NT2/D1 (cell line): ENCODE data around the gene RAB22A.

Source experiments
- DNase-seq: peaks from one replicate; pipeline ENCODE4 v3.0.0-alpha.2; 2011; ENCODE audit warnings: low read depth, low spot score
- H3K27me3 ChIP-seq: 2 replicates; pipeline ENCODE4 v1.6.0; 2011; ENCODE audit warnings: mild to moderate bottlenecking; ENCODE audit not compliant: insufficient read length, insufficient read depth
- H3K36me3 ChIP-seq: 2 replicates; pipeline ENCODE4 v1.6.1; 2011; ENCODE audit warnings: mild to moderate bottlenecking, low read length, mixed read lengths; ENCODE audit not compliant: insufficient read depth, insufficient read length
- H3K4me1 ChIP-seq: 2 replicates; pipeline ENCODE4 v1.5.1; 2011; ENCODE audit not compliant: insufficient read depth, insufficient read length
- H3K4me3 ChIP-seq: 2 replicates; pipeline ENCODE4 v1.5.1; 2011; ENCODE audit warnings: low read depth; ENCODE audit not compliant: insufficient read length
- H3K9ac ChIP-seq: 2 replicates; pipeline ENCODE4 v1.6.0; 2011; ENCODE audit warnings: low read depth; ENCODE audit not compliant: insufficient read length
- H3K9me3 ChIP-seq: 2 replicates; pipeline ENCODE4 v1.5.1; 2011; ENCODE audit warnings: mild to moderate bottlenecking, low read length; ENCODE audit not compliant: insufficient read depth
- SUZ12 ChIP-seq: IDR thresholded peaks from 2 replicates; pipeline ENCODE4 v1.6.1; 2011; ENCODE audit not compliant: insufficient read length, insufficient read depth; ENCODE audit errors: extremely low read depth
- YY1 ChIP-seq: IDR thresholded peaks from 2 replicates; pipeline ENCODE4 v1.6.1; 2011; ENCODE audit not compliant: insufficient read length, insufficient read depth
- ZNF274 ChIP-seq: IDR thresholded peaks from 2 replicates; pipeline ENCODE4 v1.6.1; 2011; ENCODE audit warnings: mild to moderate bottlenecking, low read depth, low read length

RAB22A gene

DNA sequence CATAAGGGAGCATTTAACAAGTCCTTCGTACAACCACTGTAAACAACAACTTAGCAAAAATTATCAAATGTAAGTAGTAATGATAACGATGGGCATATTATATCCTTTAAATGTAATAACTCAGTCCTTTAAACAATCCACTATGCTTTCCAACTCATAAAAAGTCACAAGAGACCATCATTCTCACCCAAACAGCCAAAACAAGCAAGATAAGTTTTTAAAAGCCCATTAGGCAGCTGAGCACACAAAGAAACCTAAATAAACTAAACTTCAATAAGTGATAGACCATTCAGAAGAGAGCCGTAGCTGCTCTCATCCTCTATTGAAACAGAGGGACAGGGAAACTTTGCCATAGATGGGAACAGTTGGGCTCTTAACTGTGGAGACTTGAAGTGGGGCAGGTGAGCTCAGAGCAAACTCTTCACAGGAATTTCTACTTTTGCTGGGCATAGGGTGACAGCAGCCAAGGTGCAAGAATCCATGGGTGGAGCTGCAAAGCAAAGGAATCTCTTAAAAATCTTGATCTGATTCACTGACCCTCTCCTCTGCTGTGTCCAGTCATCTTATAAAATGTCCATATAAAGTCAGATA, 22.5 kb downstream of the RAB22A start:
- TF ChIP-seq YY1 = no peak
- no peak for TF ChIP-seq ZNF274
- TF ChIP-seq SUZ12 = no peak
- Histone ChIP-seq H3K4me3 (no peak overlapping the region), H3K9me3 (no peaks in the 10 kb centered on the region), H3K4me1 (no peaks in the 10 kb centered on the region), H3K9ac (no peak overlapping the region), H3K27me3 (no peaks in the 10 kb centered on the region), H3K36me3 (no peaks in the 10 kb centered on the region)
- no peak for DNase-seq

DNA sequence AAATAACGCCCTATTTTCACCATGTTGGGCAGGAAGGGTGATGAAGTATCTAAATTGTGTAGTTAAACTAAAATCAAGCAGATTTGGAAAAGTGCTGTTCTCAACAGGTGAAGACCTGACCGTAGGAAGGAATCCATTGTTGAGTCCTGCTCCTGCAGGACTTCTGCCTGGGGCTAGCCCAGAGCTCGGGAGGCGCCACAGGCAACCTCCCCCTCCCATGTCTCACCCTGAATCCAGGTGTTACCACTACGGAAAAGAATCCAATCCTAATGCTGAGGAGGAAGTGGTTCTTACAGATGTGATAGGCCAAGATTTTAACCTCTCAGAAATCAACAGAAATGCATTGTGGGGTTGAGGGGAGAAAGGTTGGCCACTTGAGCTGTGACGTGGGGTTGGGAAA, 30.2 kb downstream of the RAB22A start:
- no peaks in the 10 kb centered on the region for H3K9me3 ChIP-seq
- H3K9ac ChIP-seq = no peak overlapping the region
- H3K4me3 ChIP-seq = no peak overlapping the region
- H3K27me3 ChIP-seq = no peaks in the 10 kb centered on the region
- H3K4me1 ChIP-seq = peaks cover 5% of the 10 kb centered on the region
- no peak for DNase-seq
- TF ChIP-seq YY1 (no peak), SUZ12 (no peak), ZNF274 (no peak)
- H3K36me3 ChIP-seq = peaks cover 15% of the 10 kb centered on the region

DNA sequence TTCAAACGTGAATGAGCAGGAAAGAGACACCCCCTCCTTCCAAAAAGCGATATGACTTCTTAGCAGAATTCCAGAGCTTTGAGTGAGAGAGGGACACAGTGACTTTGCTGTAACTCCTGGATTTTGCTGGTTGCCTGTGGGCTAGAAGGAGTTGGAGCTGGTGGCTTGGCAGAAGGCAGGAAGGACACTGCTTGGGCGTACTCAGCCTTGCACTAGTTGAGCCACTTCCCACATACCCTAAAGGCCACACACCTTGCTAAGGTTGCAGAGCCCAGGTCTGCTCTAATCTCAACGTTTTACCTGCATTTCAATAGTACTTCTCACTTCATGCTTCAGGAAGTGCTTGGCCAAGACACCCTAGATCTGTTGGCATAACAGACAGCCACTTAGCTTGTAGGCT, 30.6 kb downstream of the RAB22A start:
- no peak for DNase-seq
- no peak overlapping the region for H3K9ac ChIP-seq
- H3K4me1 ChIP-seq = peaks cover 5% of the 10 kb centered on the region
- H3K4me3 ChIP-seq = no peak overlapping the region
- TF ChIP-seq ZNF274 (no peak), YY1 (no peak), SUZ12 (no peak)
- H3K9me3 ChIP-seq = no peaks in the 10 kb centered on the region
- no peaks in the 10 kb centered on the region for H3K27me3 ChIP-seq
- peaks cover 19% of the 10 kb centered on the region for H3K36me3 ChIP-seq

DNA sequence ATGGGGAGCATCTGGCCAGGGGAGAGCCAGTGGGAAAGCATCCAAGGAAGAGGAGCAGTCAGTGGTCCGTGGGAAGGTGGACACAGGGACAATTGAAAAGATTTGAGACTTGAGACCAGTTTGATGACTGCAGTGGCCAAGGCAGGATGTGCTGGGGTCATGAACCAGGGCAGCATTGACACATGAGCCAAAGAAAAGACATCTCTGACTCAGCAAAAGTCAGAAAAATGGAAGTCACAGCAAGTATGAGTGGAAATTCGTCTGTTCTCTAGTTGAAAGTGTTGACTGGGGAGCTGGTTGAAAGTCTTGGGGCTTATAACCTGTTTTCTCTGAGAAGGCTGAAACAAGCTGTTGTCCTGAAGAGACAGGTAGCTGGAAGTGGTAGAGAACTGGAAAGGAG, 31.3 kb downstream of the RAB22A start:
- Histone ChIP-seq H3K4me1 (peaks cover 5% of the 10 kb centered on the region), H3K36me3 (peaks cover 26% of the 10 kb centered on the region), H3K9ac (no peak overlapping the region), H3K4me3 (no peak overlapping the region), H3K9me3 (no peaks in the 10 kb centered on the region), H3K27me3 (no peaks in the 10 kb centered on the region)
- TF ChIP-seq YY1 (no peak), SUZ12 (no peak), ZNF274 (no peak)
- no peak for DNase-seq

DNA sequence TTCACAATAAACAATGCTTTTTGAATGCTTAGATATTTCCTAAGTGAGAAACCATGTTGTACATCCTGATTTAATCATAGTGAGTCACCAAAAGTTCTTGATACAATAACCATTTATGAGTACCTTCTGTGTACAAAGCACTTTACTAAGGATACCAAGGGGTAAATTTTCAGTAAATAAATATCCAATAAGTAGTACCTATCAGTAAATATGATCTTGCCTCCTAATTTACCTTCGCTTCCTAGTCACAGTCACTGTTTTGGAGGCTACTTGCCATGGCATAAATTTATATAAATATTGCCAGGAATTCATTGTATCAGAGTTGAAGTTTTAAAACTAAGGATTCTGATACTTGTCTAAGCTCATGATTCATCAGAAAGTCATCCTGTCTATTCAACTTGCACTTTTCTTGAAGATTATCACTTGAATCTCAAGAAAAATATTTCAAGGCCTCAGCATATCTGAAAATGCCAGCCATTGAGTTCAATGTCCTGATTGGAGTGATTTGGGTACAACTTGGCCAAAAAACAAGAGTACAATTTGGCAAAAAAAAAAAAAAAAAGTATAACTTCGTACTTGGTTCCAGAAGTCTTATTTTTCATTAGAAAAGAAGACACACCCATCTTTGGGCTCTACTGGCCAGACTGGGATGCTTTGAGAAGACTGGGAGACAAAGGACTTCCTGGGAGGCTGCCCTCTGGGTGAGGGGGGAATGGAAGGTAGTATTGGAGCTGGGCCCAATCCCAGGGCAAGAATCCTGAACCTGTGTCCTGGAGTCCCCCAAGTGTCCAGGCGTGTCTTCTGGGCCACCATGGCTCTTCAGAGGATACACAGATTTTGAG, 32.8 kb downstream of the RAB22A start:
- no peak overlapping the region for H3K4me3 ChIP-seq
- no peaks in the 10 kb centered on the region for H3K27me3 ChIP-seq
- H3K9me3 ChIP-seq = no peaks in the 10 kb centered on the region
- DNase-seq = no peak
- TF ChIP-seq ZNF274 = no peak
- TF ChIP-seq YY1 = no peak
- no peak for TF ChIP-seq SUZ12
- H3K4me1 ChIP-seq = peaks cover 5% of the 10 kb centered on the region
- no peak overlapping the region for H3K9ac ChIP-seq
- H3K36me3 ChIP-seq = peaks cover 35% of the 10 kb centered on the region

DNA sequence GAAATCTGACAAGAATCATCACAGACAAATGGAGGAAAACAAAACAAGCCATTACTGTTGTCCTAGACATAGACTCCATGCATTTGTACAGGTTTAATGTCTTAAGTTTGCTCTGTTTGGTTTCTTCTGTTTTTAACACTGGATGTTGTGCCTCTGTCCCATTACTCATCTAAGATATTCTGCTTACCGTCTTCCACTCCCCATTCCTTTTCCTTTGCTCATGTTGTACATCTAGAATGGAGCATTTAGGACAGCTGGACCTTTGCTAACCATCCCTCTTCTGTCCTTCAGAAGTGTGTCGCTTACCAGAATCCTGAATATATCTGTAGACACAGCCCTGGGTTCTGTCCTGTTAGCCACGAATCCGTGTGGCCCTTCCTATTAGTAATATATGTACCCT, 35.2 kb downstream of the RAB22A start:
- Histone ChIP-seq H3K9ac (no peak overlapping the region), H3K9me3 (no peaks in the 10 kb centered on the region), H3K36me3 (peaks cover 35% of the 10 kb centered on the region), H3K4me1 (peaks cover 5% of the 10 kb centered on the region), H3K27me3 (no peaks in the 10 kb centered on the region), H3K4me3 (no peak overlapping the region)
- TF ChIP-seq ZNF274 (no peak), YY1 (no peak), SUZ12 (no peak)
- no peak for DNase-seq

DNA sequence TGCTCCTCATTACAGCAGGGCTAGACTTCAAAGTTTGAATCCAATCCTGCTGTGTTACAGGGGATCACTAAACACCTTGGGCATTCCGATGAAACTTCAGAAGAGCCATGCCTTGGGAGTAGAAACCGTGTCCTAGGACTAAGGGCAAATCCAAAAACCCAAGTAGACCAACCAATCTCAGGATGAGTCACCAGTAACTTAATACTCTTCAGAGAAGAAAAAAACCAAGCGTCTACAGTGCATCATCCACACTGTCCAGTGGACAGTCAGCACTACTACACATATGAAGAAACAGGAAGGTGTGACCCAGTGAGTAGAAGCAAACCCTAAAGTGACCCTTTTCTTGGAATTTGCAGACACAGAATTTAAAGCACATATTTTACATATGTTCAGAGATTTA, 40.1 kb downstream of the RAB22A start:
- no peak overlapping the region for H3K4me3 ChIP-seq
- no peaks in the 10 kb centered on the region for H3K4me1 ChIP-seq
- no peak for DNase-seq
- no peak for TF ChIP-seq ZNF274
- no peak for TF ChIP-seq YY1
- no peak for TF ChIP-seq SUZ12
- H3K27me3 ChIP-seq = no peaks in the 10 kb centered on the region
- H3K9ac ChIP-seq = no peak overlapping the region
- H3K36me3 ChIP-seq = peaks cover 35% of the 10 kb centered on the region
- no peaks in the 10 kb centered on the region for H3K9me3 ChIP-seq
